HUES48 (cell line): ENCODE results near the gene TTC34.

ENCODE experiments used
- H3K27ac ChIP-seq: one replicate; pipeline ENCODE4 v1.7.0; 2013; ENCODE audit warnings: low read depth, low read length, inconsistent platforms
- H3K27me3 ChIP-seq: 2 replicates; pipeline ENCODE4 v1.6.1; 2013; ENCODE audit warnings: mild to moderate bottlenecking, low read length; ENCODE audit not compliant: control insufficient read depth, insufficient read depth
- H3K36me3 ChIP-seq: 2 replicates; pipeline ENCODE4 v1.6.1; 2013; ENCODE audit warnings: low read length; ENCODE audit not compliant: control insufficient read depth, insufficient read depth
- H3K4me1 ChIP-seq: 2 replicates; pipeline ENCODE4 v1.6.1; 2013; ENCODE audit warnings: mild to moderate bottlenecking, low read length; ENCODE audit not compliant: control insufficient read depth, insufficient read depth
- H3K4me3 ChIP-seq: 2 replicates; pipeline ENCODE4 v1.5.1; 2013; ENCODE audit warnings: mild to moderate bottlenecking, low read depth, low read length
- H3K9ac ChIP-seq: 2 replicates; pipeline ENCODE4 v1.6.1; 2013; ENCODE audit warnings: mild to moderate bottlenecking, low read depth, low read length, moderate library complexity
- H3K9me3 ChIP-seq: 2 replicates; pipeline ENCODE4 v1.6.1; 2013; ENCODE audit warnings: low read length; ENCODE audit not compliant: control insufficient read depth, insufficient read depth

Gene TTC34

GRCh38 chr1:2826736-2827292 is 25.3 kb upstream of the TTC34 start:
- Histone ChIP-seq H3K9me3 (peaks cover 54% of the 10 kb centered on the region), H3K36me3 (no peaks in the 10 kb centered on the region), H3K27ac (no peak overlapping the region), H3K4me1 (no peaks in the 10 kb centered on the region), H3K9ac (no peak overlapping the region), H3K4me3 (no peak overlapping the region; the same call in 1 of the 2 replicates), H3K27me3 (no peaks in the 10 kb centered on the region)

GRCh38 chr1:2826316-2826715 is 24.8 kb upstream of the TTC34 start:
- no peaks in the 10 kb centered on the region for H3K27me3 ChIP-seq
- no peak overlapping the region for H3K4me3 ChIP-seq
- peaks cover 49% of the 10 kb centered on the region for H3K9me3 ChIP-seq

GRCh38 chr1:2825487-2826189 is 24.1 kb upstream of the TTC34 start:
- Histone ChIP-seq H3K9me3 (peaks cover 43% of the 10 kb centered on the region), H3K36me3 (no peaks in the 10 kb centered on the region), H3K4me3 (no peak overlapping the region), H3K4me1 (no peaks in the 10 kb centered on the region), H3K27ac (no peak overlapping the region), H3K9ac (no peak overlapping the region), H3K27me3 (no peaks in the 10 kb centered on the region)

More at GRCh38 chr1:2826316-2826715, 24.8 kb upstream of the TTC34 start:
- Histone ChIP-seq H3K36me3 (no peaks in the 10 kb centered on the region), H3K4me1 (no peaks in the 10 kb centered on the region), H3K9ac (no peak overlapping the region), H3K27ac (no peak overlapping the region)

- Histone ChIP-seq H3K9ac (no peak overlapping the region), H3K27me3 (no peaks in the 10 kb centered on the region), H3K4me3 (no peak overlapping the region), H3K4me1 (no peaks in the 10 kb centered on the region), H3K9me3 (peaks cover 43% of the 10 kb centered on the region), H3K36me3 (no peaks in the 10 kb centered on the region), H3K27ac (no peak overlapping the region)
Observed at GRCh38 chr1:2824999-2825398, 23.5 kb upstream of the TTC34 start.

- Histone ChIP-seq H3K27me3 (no peaks in the 10 kb centered on the region), H3K4me1 (no peaks in the 10 kb centered on the region), H3K36me3 (no peaks in the 10 kb centered on the region), H3K9ac (no peak overlapping the region), H3K27ac (no peak overlapping the region), H3K4me3 (no peak overlapping the region), H3K9me3 (peaks cover 40% of the 10 kb centered on the region)
Observed at GRCh38 chr1:2823921-2824610, 22.6 kb upstream of the TTC34 start.

- Histone ChIP-seq H3K9me3 (peaks cover 35% of the 10 kb centered on the region), H3K27ac (no peak overlapping the region), H3K4me1 (no peaks in the 10 kb centered on the region), H3K36me3 (no peaks in the 10 kb centered on the region), H3K27me3 (no peaks in the 10 kb centered on the region), H3K4me3 (no peak overlapping the region), H3K9ac (no peak overlapping the region)
Observed at GRCh38 chr1:2822621-2823145, 21.2 kb upstream of the TTC34 start.

GRCh38 chr1:2821966-2822620 is 20.6 kb upstream of the TTC34 start:
- H3K27me3 ChIP-seq = no peaks in the 10 kb centered on the region
- H3K4me3 ChIP-seq = no peak overlapping the region
- H3K36me3 ChIP-seq = no peaks in the 10 kb centered on the region
- peaks cover 30% of the 10 kb centered on the region for H3K9me3 ChIP-seq
- H3K27ac ChIP-seq = no peak overlapping the region
- H3K9ac ChIP-seq = no peak overlapping the region
- no peaks in the 10 kb centered on the region for H3K4me1 ChIP-seq

GRCh38 chr1:2821373-2821955 is 20.0 kb upstream of the TTC34 start:
- Histone ChIP-seq H3K4me3 (no peak overlapping the region), H3K36me3 (no peaks in the 10 kb centered on the region), H3K4me1 (no peaks in the 10 kb centered on the region), H3K27me3 (no peaks in the 10 kb centered on the region), H3K9ac (no peak overlapping the region), H3K9me3 (peaks cover 26% of the 10 kb centered on the region), H3K27ac (no peak overlapping the region)

GRCh38 chr1:2820731-2821372 is 19.4 kb upstream of the TTC34 start:
- H3K9me3 ChIP-seq = peaks cover 20% of the 10 kb centered on the region
- H3K4me3 ChIP-seq = no peak overlapping the region
- no peak overlapping the region for H3K27ac ChIP-seq
- H3K4me1 ChIP-seq = no peaks in the 10 kb centered on the region
- no peak overlapping the region for H3K9ac ChIP-seq
- H3K27me3 ChIP-seq = no peaks in the 10 kb centered on the region
- H3K36me3 ChIP-seq = no peaks in the 10 kb centered on the region
